ENCODE results near the gene AP1B1. TPM values are rescaled to one million over a fixed set of nuclear protein-coding genes. Genes with fewer than 3 reads are reported as not detected.
A peak's percentile ranks its signal among the peaks of the same experiment; 100 is the strongest.
"Not testable (repeated sequence)": the region's sequence is repeated elsewhere in the genome, so short reads cannot be mapped to it uniquely, and the experiment has no call there.

Gene AP1B1
- total RNA-seq, 1 experiment from 2014 or later = 40.3 TPM

GRCh38 chr22:29374806-29375205 lies 13.6 kb downstream of the AP1B1 start:
- H3K4me2 ChIP-seq (ENCODE audit: low read depth, low read length, poor library complexity, severe bottlenecking); DNase-seq; H3K36me3 ChIP-seq (ENCODE audit: insufficient read depth, low read length); H3K9me2 ChIP-seq (replicated peaks; ENCODE audit: insufficient read depth, low read length); H3K4me3 ChIP-seq (ENCODE audit: low read length); H3K9ac ChIP-seq (ENCODE audit: low read length); H3K27me3 ChIP-seq (ENCODE audit: low read length); H3K9me3 ChIP-seq (ENCODE audit: low read length); H3K27ac ChIP-seq (ENCODE audit: low read length); H2AFZ ChIP-seq (ENCODE audit: low read length); H4K20me1 ChIP-seq (ENCODE audit: insufficient read depth, low read depth, low read length): not testable (repeated sequence)
- peaks cover 59% of the 10 kb centered on the region for H3K79me2 ChIP-seq (ENCODE audit: low read length)
- H3K4me1 ChIP-seq (ENCODE audit: low read length) = peaks cover 12% of the 10 kb centered on the region

- Histone ChIP-seq H4K20me1 (ENCODE audit: insufficient read depth, low read depth, low read length) (peaks cover 5% of the 10 kb centered on the region; the same call in 1 of the 2 replicates), H3K79me2 (ENCODE audit: low read length) (peaks cover 59% of the 10 kb centered on the region), H2AFZ (ENCODE audit: low read length) (no peak overlapping the region), H3K9me2 (replicated peaks; ENCODE audit: insufficient read depth, low read length) (no peaks in the 10 kb centered on the region), H3K4me3 (ENCODE audit: low read length) (no peak overlapping the region), H3K9ac (ENCODE audit: low read length) (no peak overlapping the region), H3K4me2 (ENCODE audit: low read depth, low read length, poor library complexity, severe bottlenecking) (no peak overlapping the region), H3K27ac (ENCODE audit: low read length) (no peak overlapping the region), H3K36me3 (ENCODE audit: insufficient read depth, low read length) (peaks cover 3% of the 10 kb centered on the region; the same call in 1 of the 2 replicates), H3K4me1 (ENCODE audit: low read length) (peaks cover 12% of the 10 kb centered on the region), H3K9me3 (ENCODE audit: low read length) (no peaks in the 10 kb centered on the region), H3K27me3 (ENCODE audit: low read length) (no peaks in the 10 kb centered on the region)
- DNase-seq = no peak
These were observed 14.0 kb downstream of the AP1B1 start for GRCh38 chr22:29374401-29374800.

GRCh38 chr22:29370537-29370936 lies 17.8 kb downstream of the AP1B1 start:
- H3K79me2 ChIP-seq (ENCODE audit: low read length) = peaks cover 59% of the 10 kb centered on the region

GRCh38 chr22:29369460-29369859 lies 18.9 kb downstream of the AP1B1 start:
- no peak overlapping the region for H2AFZ ChIP-seq (ENCODE audit: low read length)
- H3K9ac ChIP-seq (ENCODE audit: low read length) = no peak overlapping the region
- no peak overlapping the region for H3K27ac ChIP-seq (ENCODE audit: low read length)
- no peaks in the 10 kb centered on the region for H3K9me3 ChIP-seq (ENCODE audit: low read length)
- H3K79me2 ChIP-seq (ENCODE audit: low read length) = peaks cover 48% of the 10 kb centered on the region
- DNase-seq = no peak
- H3K36me3 ChIP-seq (ENCODE audit: insufficient read depth, low read length) = peaks cover 2% of the 10 kb centered on the region; the same call in 1 of the 2 replicates
- no peak overlapping the region for H3K4me2 ChIP-seq (ENCODE audit: low read depth, low read length, poor library complexity, severe bottlenecking)
- no peaks in the 10 kb centered on the region for H4K20me1 ChIP-seq (ENCODE audit: insufficient read depth, low read depth, low read length)
- peaks cover 21% of the 10 kb centered on the region for H3K4me1 ChIP-seq (ENCODE audit: low read length)
- H3K4me3 ChIP-seq (ENCODE audit: low read length) = no peak overlapping the region
- no peaks in the 10 kb centered on the region for H3K9me2 ChIP-seq (replicated peaks; ENCODE audit: insufficient read depth, low read length)
- no peaks in the 10 kb centered on the region for H3K27me3 ChIP-seq (ENCODE audit: low read length)

More at GRCh38 chr22:29370537-29370936, 17.8 kb downstream of the AP1B1 start:
- no peaks in the 10 kb centered on the region for H3K9me2 ChIP-seq (replicated peaks; ENCODE audit: insufficient read depth, low read length)
- H3K4me1 ChIP-seq (ENCODE audit: low read length) = peaks cover 12% of the 10 kb centered on the region
- H4K20me1 ChIP-seq (ENCODE audit: insufficient read depth, low read depth, low read length) = no peaks in the 10 kb centered on the region
- no peak overlapping the region for H3K27ac ChIP-seq (ENCODE audit: low read length)
- no peak overlapping the region for H3K9ac ChIP-seq (ENCODE audit: low read length)
- no peaks in the 10 kb centered on the region for H3K9me3 ChIP-seq (ENCODE audit: low read length)
- H3K4me3 ChIP-seq (ENCODE audit: low read length) = no peak overlapping the region
- H2AFZ ChIP-seq (ENCODE audit: low read length) = no peak overlapping the region
- H3K4me2 ChIP-seq (ENCODE audit: low read depth, low read length, poor library complexity, severe bottlenecking) = no peak overlapping the region
- no peak for DNase-seq
- peaks cover 2% of the 10 kb centered on the region for H3K36me3 ChIP-seq (ENCODE audit: insufficient read depth, low read length)
- no peaks in the 10 kb centered on the region for H3K27me3 ChIP-seq (ENCODE audit: low read length)

GRCh38 chr22:29359469-29359868 lies 28.9 kb downstream of the AP1B1 start:
- peaks cover 9% of the 10 kb centered on the region for H3K4me1 ChIP-seq (ENCODE audit: low read length)
- peak; percentile 52 for DNase-seq
- no peak overlapping the region for H3K27ac ChIP-seq (ENCODE audit: low read length)

GRCh38 chr22:29357193-29357890 lies 31.0 kb downstream of the AP1B1 start:
- not testable (repeated sequence) for H3K4me3 ChIP-seq (ENCODE audit: low read length); H4K20me1 ChIP-seq (ENCODE audit: insufficient read depth, low read depth, low read length); H3K9me2 ChIP-seq (replicated peaks; ENCODE audit: insufficient read depth, low read length); H3K4me1 ChIP-seq (ENCODE audit: low read length); H3K79me2 ChIP-seq (ENCODE audit: low read length); H3K9ac ChIP-seq (ENCODE audit: low read length); H3K27me3 ChIP-seq (ENCODE audit: low read length); H3K27ac ChIP-seq (ENCODE audit: low read length); DNase-seq; H3K4me2 ChIP-seq (ENCODE audit: low read depth, low read length, poor library complexity, severe bottlenecking); H3K9me3 ChIP-seq (ENCODE audit: low read length); H2AFZ ChIP-seq (ENCODE audit: low read length)
- H3K36me3 ChIP-seq (ENCODE audit: insufficient read depth, low read length) = peaks cover 16% of the 10 kb centered on the region

More at GRCh38 chr22:29359469-29359868, 28.9 kb downstream of the AP1B1 start:
- no peak overlapping the region for H3K4me3 ChIP-seq (ENCODE audit: low read length)
- H3K9me3 ChIP-seq (ENCODE audit: low read length) = no peaks in the 10 kb centered on the region
- no peaks in the 10 kb centered on the region for H4K20me1 ChIP-seq (ENCODE audit: insufficient read depth, low read depth, low read length)
- no peak overlapping the region for H2AFZ ChIP-seq (ENCODE audit: low read length)
- no peak overlapping the region for H3K4me2 ChIP-seq (ENCODE audit: low read depth, low read length, poor library complexity, severe bottlenecking)
- no peaks in the 10 kb centered on the region for H3K9me2 ChIP-seq (replicated peaks; ENCODE audit: insufficient read depth, low read length)
- peaks cover 15% of the 10 kb centered on the region for H3K36me3 ChIP-seq (ENCODE audit: insufficient read depth, low read length)
- no peaks in the 10 kb centered on the region for H3K79me2 ChIP-seq (ENCODE audit: low read length)
- H3K27me3 ChIP-seq (ENCODE audit: low read length) = no peaks in the 10 kb centered on the region
- no peak overlapping the region for H3K9ac ChIP-seq (ENCODE audit: low read length)

GRCh38 chr22:29353860-29354259 lies 34.5 kb downstream of the AP1B1 start:
- no peaks in the 10 kb centered on the region for H3K79me2 ChIP-seq (ENCODE audit: low read length)
- no peak overlapping the region for H2AFZ ChIP-seq (ENCODE audit: low read length)
- H4K20me1 ChIP-seq (ENCODE audit: insufficient read depth, low read depth, low read length) = 0 out of 2 replicates have a peak, but pooled peaks cover 3% of the 10 kb centered on the region
- no peak overlapping the region for H3K27ac ChIP-seq (ENCODE audit: low read length)
- no peaks in the 10 kb centered on the region for H3K27me3 ChIP-seq (ENCODE audit: low read length)
- DNase-seq = no peak
- H3K9ac ChIP-seq (ENCODE audit: low read length) = no peak overlapping the region
- no peaks in the 10 kb centered on the region for H3K9me2 ChIP-seq (replicated peaks; ENCODE audit: insufficient read depth, low read length)
- peaks cover 25% of the 10 kb centered on the region for H3K36me3 ChIP-seq (ENCODE audit: insufficient read depth, low read length)
- no peak overlapping the region for H3K4me3 ChIP-seq (ENCODE audit: low read length)
- no peaks in the 10 kb centered on the region for H3K9me3 ChIP-seq (ENCODE audit: low read length)
- no peak overlapping the region for H3K4me2 ChIP-seq (ENCODE audit: low read depth, low read length, poor library complexity, severe bottlenecking)
- no peaks in the 10 kb centered on the region for H3K4me1 ChIP-seq (ENCODE audit: low read length)

DNA sequence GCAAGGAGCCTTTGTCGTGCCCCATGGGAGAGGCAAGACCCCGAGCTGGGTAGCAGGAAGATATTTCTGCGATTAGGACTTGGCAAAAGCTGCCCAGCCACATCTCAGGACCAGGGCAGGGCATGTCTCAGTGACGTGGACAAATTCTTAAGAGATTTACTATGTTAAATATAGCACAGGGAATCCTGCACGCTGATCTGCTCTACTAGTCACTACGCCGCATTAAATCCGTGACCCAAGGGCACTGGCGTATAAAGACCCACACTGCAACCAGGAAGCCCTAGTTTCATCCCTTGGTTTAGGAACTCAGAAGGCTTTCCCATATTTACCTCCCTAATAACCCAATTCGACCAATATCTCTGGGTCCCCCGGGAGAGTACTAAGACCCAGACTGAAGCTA lies 35.1 kb downstream of the AP1B1 start:
- Histone ChIP-seq H3K27ac (ENCODE audit: low read length) (no peak overlapping the region), H3K9me2 (replicated peaks; ENCODE audit: insufficient read depth, low read length) (no peaks in the 10 kb centered on the region), H3K4me3 (ENCODE audit: low read length) (no peak overlapping the region), H3K27me3 (ENCODE audit: low read length) (no peaks in the 10 kb centered on the region), H3K36me3 (ENCODE audit: insufficient read depth, low read length) (peaks cover 26% of the 10 kb centered on the region), H2AFZ (ENCODE audit: low read length) (no peak overlapping the region), H3K4me2 (ENCODE audit: low read depth, low read length, poor library complexity, severe bottlenecking) (no peak overlapping the region), H3K4me1 (ENCODE audit: low read length) (no peaks in the 10 kb centered on the region), H3K9ac (ENCODE audit: low read length) (no peak overlapping the region), H3K79me2 (ENCODE audit: low read length) (no peaks in the 10 kb centered on the region), H3K9me3 (ENCODE audit: low read length) (no peaks in the 10 kb centered on the region), H4K20me1 (ENCODE audit: insufficient read depth, low read depth, low read length) (0 out of 2 replicates have a peak, but pooled peaks cover 3% of the 10 kb centered on the region)
- DNase-seq = no peak
